K562 (cell line): ENCODE measurements around the gene CACNA1C. TPM values are rescaled to one million over a fixed set of nuclear protein-coding genes. Genes with fewer than 3 reads are reported as not detected.

Experiments used
- ATAC-seq: fragments of 200-7000 bp; cut with Tn5 transposase; 3 replicates; pipeline ENCODE4 v1.9.1; 2020; ENCODE audit warnings: moderate library complexity
- BruUV-seq: library from RNA; stranded (reverse); fragments of 400-500 nt; replicated peaks from 2 replicates; lab custom pipeline; 2021; lab: Mats Ljungman, UMichigan
- CTCF ChIA-PET: fragments of 300-600 bp; formaldehyde crosslinking; extraction: SDS; loops from one replicate; lab custom pipeline; 2021; ENCODE audit warnings: low intra/inter-chr PET ratio; lab: Yijun Ruan, JAX
- POLR2A ChIA-PET: fragments of 300-600, 350-650 bp; sonication (Branson Sonifier 250); formaldehyde crosslinking; extraction: SDS; loops from one replicate; lab custom pipeline; 2021; ENCODE audit warnings: antibody characterized with exemption, inconsistent platforms; lab: Yijun Ruan, JAX
- DNase-seq, 4 experiments: peaks; one replicate each; pipeline versions ENCODE4 v3.0.0 to v3.0.0-alpha.2; 2011 to 2018; ENCODE audit warnings: low spot score in 3 of 4, mixed read lengths in 3 of 4; ENCODE audit errors: extremely low read depth in 1 of 4
- FAIRE-seq: peaks from 2 replicates; lab custom pipeline; 2011; peaks lifted over from hg19 to GRCh38; lab: Jason Lieb, UNC
- H2AFZ ChIP-seq: 2 replicates; pipeline ENCODE4 v1.6.0; 2011; ENCODE audit warnings: low read depth, low read length, control low read depth, inconsistent platforms
- H3K27ac ChIP-seq: fragments of 200-600 bp; 3 replicates; pipeline ENCODE4 v1.8.0; 2011; ENCODE audit warnings: low read depth, mild to moderate bottlenecking, control low read depth, inconsistent platforms, low read length, moderate library complexity, mixed read lengths; ENCODE audit errors: extremely low read depth
- H3K27me3 ChIP-seq, 2 experiments: fragments of 300-600 bp in 1 of 2; 2 replicates in 1 of 2; 3 replicates in 1 of 2; pipeline versions ENCODE4 v1.6.0 to v1.8.0; 2011; ENCODE audit warnings: inconsistent platforms in 2 of 2, low read length in 2 of 2, mild to moderate bottlenecking in 1 of 2, mixed read lengths in 1 of 2, moderate library complexity in 1 of 2; ENCODE audit not compliant: control insufficient read depth in 2 of 2, insufficient read depth in 2 of 2
- H3K36me3 ChIP-seq: fragments of 300-600 bp; 3 replicates; pipeline ENCODE4 v1.8.0; 2011; ENCODE audit warnings: mild to moderate bottlenecking, low read length, inconsistent platforms; ENCODE audit not compliant: control insufficient read depth, insufficient read depth
- H3K4me1 ChIP-seq, 2 experiments: fragments of 200-600 bp in 1 of 2; replicated peaks in 1 of 2; 2 replicates in 1 of 2; 3 replicates in 1 of 2; pipeline versions ENCODE4 v1.5.1 to v1.8.0; 2011; ENCODE audit warnings: inconsistent platforms in 2 of 2, low read length in 2 of 2, mild to moderate bottlenecking in 1 of 2, mixed read lengths in 1 of 2, moderate library complexity in 1 of 2; ENCODE audit not compliant: control insufficient read depth in 2 of 2, insufficient read depth in 2 of 2
- H3K4me2 ChIP-seq: 2 replicates; pipeline ENCODE4 v1.6.1; 2011; ENCODE audit warnings: low read length, control low read depth, inconsistent platforms, mixed read lengths; ENCODE audit not compliant: insufficient read depth
- H3K4me3 ChIP-seq: fragments of 200-600 bp; sonication (generic), shearing (Covaris generic); 2 replicates; pipeline ENCODE4 v1.5.1; 2016; ENCODE audit warnings: control low read depth, inconsistent platforms
- H3K79me2 ChIP-seq: fragments of 200-600 bp; 3 replicates; pipeline ENCODE4 v1.8.0; 2011; ENCODE audit warnings: low read length, inconsistent platforms; ENCODE audit not compliant: control insufficient read depth, insufficient read depth
- H3K9ac ChIP-seq, 2 experiments: 2 replicates each; pipeline versions ENCODE4 v1.6.0 to v1.6.1; 2011; ENCODE audit warnings: low read depth in 2 of 2, low read length in 2 of 2, control low read depth in 1 of 2, inconsistent platforms in 1 of 2, mild to moderate bottlenecking in 1 of 2, mixed read lengths in 1 of 2; ENCODE audit not compliant: insufficient read depth in 1 of 2
- H3K9me1 ChIP-seq: one replicate; pipeline ENCODE4 v1.6.0; 2011; ENCODE audit warnings: inconsistent platforms, mild to moderate bottlenecking, low read length, moderate library complexity; ENCODE audit not compliant: control insufficient read depth, insufficient read depth
- H3K9me3 ChIP-seq: replicated peaks from 2 replicates; pipeline ENCODE4 v1.5.1; 2011; ENCODE audit warnings: low read depth, low read length, inconsistent platforms; ENCODE audit not compliant: control insufficient read depth, insufficient read depth
- H4K20me1 ChIP-seq: replicated peaks from 2 replicates; pipeline ENCODE4 v1.6.1; 2011; ENCODE audit warnings: low read length, inconsistent platforms, mixed read lengths; ENCODE audit not compliant: control insufficient read depth, insufficient read depth
- CBX2 ChIP-seq: fragments of 200-600 bp; sonication (generic); IDR thresholded peaks from one replicate; pipeline ENCODE4 v1.6.1; 2012; ENCODE audit warnings: mild to moderate bottlenecking, low read length, inconsistent platforms; ENCODE audit not compliant: insufficient read depth, poor library complexity, severe bottlenecking
- ILF3 ChIP-seq: fragments of 450-650 bp; IDR thresholded peaks from 2 replicates; pipeline ENCODE4 v1.6.1; 2018; ENCODE audit warnings: antibody characterized with exemption, mild to moderate bottlenecking, moderate library complexity, borderline replicate concordance
- LARP7 ChIP-seq: fragments of 450-650 bp; IDR thresholded peaks from 2 replicates; pipeline ENCODE4 v1.6.1; 2016
- OTX1 ChIP-seq: fragments of 450-650 bp; formaldehyde crosslinking; IDR thresholded peaks from 2 replicates; pipeline ENCODE4 v1.4.0; 2022; ENCODE audit warnings: mild to moderate bottlenecking
- SMAD3 ChIP-seq: fragments of 450-650 bp; formaldehyde crosslinking; conservative IDR thresholded peaks from 2 replicates; pipeline ENCODE4 v1.4.0; 2020; ENCODE audit warnings: mild to moderate bottlenecking
- SP2 ChIP-seq: IDR thresholded peaks from 2 replicates; pipeline ENCODE4 v1.6.1; 2011; ENCODE audit warnings: mild to moderate bottlenecking, low read depth, low read length, moderate library complexity; ENCODE audit not compliant: poor library complexity, severe bottlenecking; ENCODE audit errors: extremely low read depth
- SPI1 ChIP-seq: IDR thresholded peaks from 2 replicates; pipeline ENCODE4 v1.6.1; 2011; ENCODE audit warnings: low read depth, low read length, control low read depth, borderline replicate concordance
- ZNF586 ChIP-seq: fragments of 450-650 bp; formaldehyde crosslinking; conservative IDR thresholded peaks from 2 replicates; pipeline ENCODE4 v1.4.0; 2020; ENCODE audit warnings: mild to moderate bottlenecking, moderate library complexity
- ZNF780A ChIP-seq: fragments of 250-450 bp; sonication (Bioruptor Pico); IDR thresholded peaks from 2 replicates; pipeline ENCODE4 v1.5.0; 2021; ENCODE audit warnings: mild to moderate bottlenecking
- WGBS: fragments of 100-300 bp; shearing (Covaris generic); methylation state at CpG from one replicate; pipeline ENCODE4 v1.1.6; 2016; ENCODE audit warnings: low coverage, mixed read lengths; ENCODE audit not compliant: insufficient coverage; ENCODE audit errors: missing lambda C conversion rate; 5-methylcytosine and 5-hydroxymethylcytosine counted together
- in situ Hi-C: fragments of 300-500 bp; cut with MboI; formaldehyde crosslinking; loops from 4 replicates; pipeline ENCODE4 v1.15.0; 2018; ENCODE audit warnings: inconsistent platforms, mixed read lengths
- intact Hi-C: fragments of 100-400 bp; cut with micrococcal nuclease; formaldehyde crosslinking; loops from 2 replicates; pipeline ENCODE4 v1.14.2; 2022
- polyA plus RNA-seq, 8 experiments: library from polyadenylated mRNA; depleted of rRNA in 4 of 8; stranded (reverse) in 5 of 8; unstranded in 3 of 8; fragments of >200 nt; fragmentation: Nextera tagmentation in 2 of 8; fragmentation: Illumina TruSeq in 1 of 8; extraction: Ambion mirVana in 2 of 8; extraction: Trizol in 1 of 8; gene quantifications; 2 replicates each; pipeline versions ENCODE4 v1.2.1 to v1.2.3, GENCODE V29; 2011 to 2014; ENCODE audit warnings: inconsistent platforms in 1 of 8, missing spikeins in 1 of 8
- total RNA-seq, 7 experiments: library from RNA; depleted of rRNA in 6 of 7; stranded (reverse); fragments of >200 nt in 6 of 7; fragmentation: Illumina TruSeq in 2 of 7; extraction: Trizol in 2 of 7; gene quantifications; 2 replicates each; pipeline versions ENCODE4 v1.2.1 to v1.2.3, GENCODE V29; 2011 to 2021; ENCODE audit warnings: low replicate concordance in 1 of 7
- TF ChIP-seq, protein P1 (sequence below): sonication (generic); formaldehyde crosslinking; IDR thresholded peaks from 2 replicates; pipeline ENCODE4 v1.8.0; 2022; ENCODE audit warnings: mild to moderate bottlenecking, low read depth, missing genetic modification reagents
- TF ChIP-seq, protein P2 (sequence below): sonication (generic); formaldehyde crosslinking; IDR thresholded peaks from 2 replicates; pipeline ENCODE4 v1.8.1; 2023; ENCODE audit warnings: mild to moderate bottlenecking, missing genetic modification reagents, moderate library complexity

CACNA1C gene
- total and polyA plus RNA-seq, 9 of the 15 experiments (the other 6 are each of a cell fraction or from before 2014, with no cell fraction given) = not detected

GRCh38 chr12:2453761-2454090 lies 400.9 kb downstream of the CACNA1C start:
- ATAC-seq = no peak
- Histone ChIP-seq H3K4me2 (no peak overlapping the region), H3K27me3 (peaks cover 0 to 35% of the 10 kb centered on the region in 2 experiments; a peak in 1 of 5 replicates), H3K36me3 (no peaks in the 10 kb centered on the region), H3K27ac (no peak overlapping the region), H3K4me1 (no peaks in the 10 kb centered on the region), H3K4me3 (no peak overlapping the region), H3K9me3 (no peaks in the 10 kb centered on the region), H3K79me2 (no peaks in the 10 kb centered on the region), H3K9ac (no peak overlapping the region), H2AFZ (no peak overlapping the region), H4K20me1 (no peaks in the 10 kb centered on the region), H3K9me1 (no peaks in the 10 kb centered on the region)
- in situ Hi-C loops = no loop called here
- DNase-seq = no peak
- TF ChIP-seq SPI1 (0 out of 2 replicates have a peak, but pooled peaks have one; percentile 11), SMAD3 (no peak)
- intact Hi-C loops = no loop called here
- POLR2A ChIA-PET = no interaction called here
- no TSS peak for BruUV-seq
- CTCF ChIA-PET = no interaction called here
- FAIRE-seq = no peak

DNA sequence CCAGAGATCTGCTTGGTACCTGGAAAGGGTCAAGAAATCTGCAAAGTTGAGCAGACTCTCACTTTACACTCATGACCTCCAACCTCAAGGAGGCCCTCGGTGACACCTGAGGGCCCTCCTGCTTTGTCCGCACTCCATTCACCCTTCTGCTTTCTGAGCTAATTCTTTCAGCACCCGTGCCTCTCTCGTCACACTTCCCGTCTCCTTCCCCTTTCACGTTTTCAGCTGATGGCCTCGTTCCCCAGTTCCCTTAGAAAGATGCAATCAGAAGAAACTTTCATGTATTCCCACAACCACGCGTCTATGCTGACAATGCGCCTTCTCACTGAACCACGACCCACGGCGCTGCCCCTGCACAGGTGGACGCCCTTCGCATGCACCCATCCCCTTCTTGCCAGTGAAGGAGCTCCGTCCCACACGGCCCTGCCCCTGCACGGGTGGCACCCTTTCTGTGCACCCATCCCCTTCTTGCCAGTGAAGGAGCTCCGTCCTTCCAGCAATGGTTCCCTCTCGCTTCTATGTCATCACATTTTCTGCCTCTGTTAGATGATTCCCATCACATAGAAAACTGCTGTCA lies 401.9 kb downstream of the CACNA1C start:
- CTCF ChIA-PET = no interaction called here
- H3K4me1 ChIP-seq = no peaks in the 10 kb centered on the region
- POLR2A ChIA-PET = no interaction called here
- H3K4me3 ChIP-seq = no peak overlapping the region
- ATAC-seq = no peak
- no peak for FAIRE-seq
- H3K4me2 ChIP-seq = no peak overlapping the region
- H2AFZ ChIP-seq = no peak overlapping the region
- TF ChIP-seq OTX1 (CRISPR knock-in tag) (no peak), ZNF586 (no peak), ZNF780A (no peak), ILF3 (no peak), LARP7 (no peak), SP2 (no peak), CBX2 (no peak)
- TF ChIP-seq, protein P1, sequence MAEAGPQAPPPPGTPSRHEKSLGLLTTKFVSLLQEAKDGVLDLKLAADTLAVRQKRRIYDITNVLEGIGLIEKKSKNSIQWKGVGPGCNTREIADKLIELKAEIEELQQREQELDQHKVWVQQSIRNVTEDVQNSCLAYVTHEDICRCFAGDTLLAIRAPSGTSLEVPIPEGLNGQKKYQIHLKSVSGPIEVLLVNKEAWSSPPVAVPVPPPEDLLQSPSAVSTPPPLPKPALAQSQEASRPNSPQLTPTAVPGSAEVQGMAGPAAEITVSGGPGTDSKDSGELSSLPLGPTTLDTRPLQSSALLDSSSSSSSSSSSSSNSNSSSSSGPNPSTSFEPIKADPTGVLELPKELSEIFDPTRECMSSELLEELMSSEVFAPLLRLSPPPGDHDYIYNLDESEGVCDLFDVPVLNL (CRISPR knock-in tag) = no peak
- TF ChIP-seq, protein P2, sequence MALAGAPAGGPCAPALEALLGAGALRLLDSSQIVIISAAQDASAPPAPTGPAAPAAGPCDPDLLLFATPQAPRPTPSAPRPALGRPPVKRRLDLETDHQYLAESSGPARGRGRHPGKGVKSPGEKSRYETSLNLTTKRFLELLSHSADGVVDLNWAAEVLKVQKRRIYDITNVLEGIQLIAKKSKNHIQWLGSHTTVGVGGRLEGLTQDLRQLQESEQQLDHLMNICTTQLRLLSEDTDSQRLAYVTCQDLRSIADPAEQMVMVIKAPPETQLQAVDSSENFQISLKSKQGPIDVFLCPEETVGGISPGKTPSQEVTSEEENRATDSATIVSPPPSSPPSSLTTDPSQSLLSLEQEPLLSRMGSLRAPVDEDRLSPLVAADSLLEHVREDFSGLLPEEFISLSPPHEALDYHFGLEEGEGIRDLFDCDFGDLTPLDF = no peak
- under 1% methylated on average over 15 of the region's 20 CpGs for WGBS
- intact Hi-C loops = no loop called here
- no peaks in the 10 kb centered on the region for H3K36me3 ChIP-seq
- H3K27ac ChIP-seq = no peak overlapping the region
- BruUV-seq = no TSS peak
- no peaks in the 10 kb centered on the region for H3K9me3 ChIP-seq
- H3K9ac ChIP-seq = no peak overlapping the region
- no peak for DNase-seq
- in situ Hi-C loops = no loop called here
- peaks cover 0 to 35% of the 10 kb centered on the region in 2 experiments; a peak in 1 of 5 replicates for H3K27me3 ChIP-seq
- H4K20me1 ChIP-seq = no peaks in the 10 kb centered on the region
- no peaks in the 10 kb centered on the region for H3K9me1 ChIP-seq
- H3K79me2 ChIP-seq = no peaks in the 10 kb centered on the region
